SH-SY5Y (cell line): ENCODE data around the gene VPS51.

Source experiments
- GATA2 ChIP-seq: IDR thresholded peaks from 2 replicates; pipeline ENCODE4 v1.6.1; 2011; ENCODE audit warnings: mild to moderate bottlenecking, low read depth, low read length
- GATA3 ChIP-seq: IDR thresholded peaks from 2 replicates; pipeline ENCODE4 v1.6.1; 2011; ENCODE audit warnings: low read depth, mild to moderate bottlenecking, low read length, moderate library complexity

GRCh38 chr11:65084598-65085375, 11.2 kb upstream of the VPS51 start:
- no peak for TF ChIP-seq GATA2
- no peak for TF ChIP-seq GATA3
